HL-60/S4 treated with retinoic acid at 250 ng/mL for 4 days and 3 days (cell line): ENCODE results near the gene RBBP9.
"Not testable (repeated sequence)": the region's sequence is repeated elsewhere in the genome, so short reads cannot be mapped to it uniquely, and the experiment has no call there.

Experiments
- in situ Hi-C: fragments of 300-500 bp; cut with MboI; formaldehyde crosslinking; loops from 2 replicates; pipeline ENCODE4 v1.7.0; 2022; ENCODE audit warnings: low sequenced_read_pairs

Gene RBBP9

GRCh38 chr20:18496740-18497592 lies at the start of gene RBBP9:
RBBP9 (minus strand) TSS chr20:18497225; CDS start chr20:18497167, 58 bp downstream.
- in situ Hi-C loops = no loop called here

GRCh38 chr20:18545566-18545965 lies 48.5 kb upstream of the RBBP9 start:
- in situ Hi-C loops = no loop called here

GRCh38 chr20:18543932-18544331 lies 46.9 kb upstream of the RBBP9 start:
- in situ Hi-C loops = no loop called here

- in situ Hi-C loops = no loop called here
Observed at GRCh38 chr20:18543216-18543615, 46.2 kb upstream of the RBBP9 start.

- in situ Hi-C loops = no loop called here
Observed at GRCh38 chr20:18541741-18542140, 44.7 kb upstream of the RBBP9 start.

GRCh38 chr20:18537651-18538050 lies 40.6 kb upstream of the RBBP9 start:
- in situ Hi-C loops = no loop called here

- in situ Hi-C loops = no loop called here
Observed at GRCh38 chr20:18533978-18534644, 37.1 kb upstream of the RBBP9 start.

- in situ Hi-C loops = no loop called here
Observed at GRCh38 chr20:18533491-18533890, 36.5 kb upstream of the RBBP9 start.

GRCh38 chr20:18532626-18533025 lies 35.6 kb upstream of the RBBP9 start:
- in situ Hi-C loops = no loop called here

- in situ Hi-C loops = no loop called here
Observed at GRCh38 chr20:18529041-18529440, 32.0 kb upstream of the RBBP9 start.

- in situ Hi-C loops = no loop called here
Observed at GRCh38 chr20:18527836-18528235, 30.8 kb upstream of the RBBP9 start.

- in situ Hi-C loops = no loop called here
Observed at GRCh38 chr20:18527339-18527738, 30.3 kb upstream of the RBBP9 start.

- in situ Hi-C loops = not testable (repeated sequence)
Observed at GRCh38 chr20:18526761-18527160, 29.7 kb upstream of the RBBP9 start.

- in situ Hi-C loops = no loop called here
Observed at GRCh38 chr20:18524646-18525045, 27.6 kb upstream of the RBBP9 start.

GRCh38 chr20:18523066-18523465 lies 26.0 kb upstream of the RBBP9 start:
- in situ Hi-C loops = no loop called here

- in situ Hi-C loops = not testable (repeated sequence)
Observed at GRCh38 chr20:18522066-18522465, 25.0 kb upstream of the RBBP9 start.

- in situ Hi-C loops = no loop called here
Observed at GRCh38 chr20:18515973-18516372, 18.9 kb upstream of the RBBP9 start.

- in situ Hi-C loops = no loop called here
Observed at GRCh38 chr20:18514127-18514526, 17.1 kb upstream of the RBBP9 start.

GRCh38 chr20:18513208-18513607 lies 16.2 kb upstream of the RBBP9 start:
- in situ Hi-C loops = no loop called here

- in situ Hi-C loops = no loop called here
Observed at GRCh38 chr20:18511571-18511970, 14.5 kb upstream of the RBBP9 start.

- in situ Hi-C loops = no loop called here
Observed at GRCh38 chr20:18507218-18508191, 10.5 kb upstream of the RBBP9 start, which contains the start of gene SEC23B. SEC23B (plus strand) TSS chr20:18507940; CDS start chr20:18510836, 2,896 bp downstream.
